Neural progenitor cell (in vitro differentiated cells): ENCODE results near the gene GPR26. TPM values are rescaled to one million over a fixed set of nuclear protein-coding genes. Genes with fewer than 3 reads are reported as not detected.

ENCODE experiments used
- DNase-seq: peaks from one replicate; pipeline ENCODE4 v3.0.0-alpha.2; 2016; ENCODE audit warnings: low spot score
- H2AFZ ChIP-seq: fragments of 200-600 bp; sonication (generic); replicated peaks from 2 replicates; pipeline ENCODE4 v1.6.1; 2016; ENCODE audit warnings: antibody characterized with exemption
- H3F3A ChIP-seq: fragments of 200-600 bp; sonication (generic); 2 replicates; pipeline ENCODE4 v1.6.1; 2016; ENCODE audit warnings: antibody characterized with exemption, low read depth
- H3K27ac ChIP-seq: fragments of 200-600 bp; sonication (generic); 2 replicates; pipeline ENCODE4 v1.5.1; 2016; ENCODE audit warnings: mild to moderate bottlenecking
- H3K27me3 ChIP-seq: fragments of 200-600 bp; sonication (generic); 2 replicates; pipeline ENCODE4 v1.6.1; 2016; ENCODE audit warnings: mild to moderate bottlenecking, moderate library complexity
- H3K36me3 ChIP-seq: fragments of 200-600 bp; sonication (generic); 2 replicates; pipeline ENCODE4 v1.5.1; 2016
- H3K4me1 ChIP-seq: fragments of 200-600 bp; sonication (generic); 2 replicates; pipeline ENCODE4 v1.6.1; 2016; ENCODE audit warnings: mixed run types
- H3K4me2 ChIP-seq: fragments of 200-600 bp; sonication (generic); 2 replicates; pipeline ENCODE4 v1.6.1; 2016
- H3K4me3 ChIP-seq: fragments of 200-600 bp; sonication (generic); 2 replicates; pipeline ENCODE4 v1.5.1; 2016
- H3K79me2 ChIP-seq: fragments of 200-600 bp; sonication (generic); 2 replicates; pipeline ENCODE4 v1.6.1; 2016; ENCODE audit warnings: low read depth
- H3K9ac ChIP-seq: fragments of 200-600 bp; sonication (generic); 2 replicates; pipeline ENCODE4 v1.6.1; 2016
- H3K9me3 ChIP-seq: fragments of 200-600 bp; sonication (generic); 2 replicates; pipeline ENCODE4 v1.5.1; 2016; ENCODE audit warnings: low read depth
- H4K20me1 ChIP-seq: fragments of 200-600 bp; sonication (generic); 2 replicates; pipeline ENCODE4 v1.6.1; 2016; ENCODE audit warnings: low read depth
- H3K27ac Mint-ChIP-seq: 3 replicates; pipeline ENCODE4 v1.8.0; 2021; ENCODE audit warnings: mixed read lengths
- H3K27me3 Mint-ChIP-seq: 2 replicates; pipeline ENCODE4 v1.8.0; 2022; ENCODE audit warnings: low read depth, mild to moderate bottlenecking, inconsistent platforms, moderate library complexity, mixed read lengths; ENCODE audit not compliant: insufficient read depth
- H3K36me3 Mint-ChIP-seq: 3 replicates; pipeline ENCODE4 v1.8.0; 2021; ENCODE audit warnings: mixed read lengths
- H3K4me1 Mint-ChIP-seq: 3 replicates; pipeline ENCODE4 v1.8.0; 2021; ENCODE audit warnings: mixed read lengths
- H3K4me3 Mint-ChIP-seq: 3 replicates; pipeline ENCODE4 v1.8.0; 2021; ENCODE audit warnings: mild to moderate bottlenecking, moderate library complexity, mixed read lengths
- H3K9me3 Mint-ChIP-seq: 3 replicates; pipeline ENCODE4 v1.8.0; 2020; ENCODE audit warnings: mixed read lengths
- CTCF ChIP-seq: fragments of 200-600 bp; sonication (generic); IDR thresholded peaks from 2 replicates; pipeline ENCODE4 v1.5.1; 2017; ENCODE audit warnings: antibody characterized with exemption, mild to moderate bottlenecking
- EZH2 ChIP-seq: fragments of 200-600 bp; sonication (generic); IDR thresholded peaks from 2 replicates; pipeline ENCODE4 v1.6.1; 2017; ENCODE audit warnings: antibody characterized with exemption, mild to moderate bottlenecking, moderate library complexity
- EZH2phosphoT487 ChIP-seq: fragments of 200-600 bp; sonication (generic); IDR thresholded peaks from 2 replicates; pipeline ENCODE4 v1.6.1; 2017; ENCODE audit warnings: antibody characterized with exemption
- total RNA-seq: library from RNA; depleted of rRNA; stranded (reverse); fragments of >200 nt; gene quantifications from 2 replicates; pipeline ENCODE4 v1.2.3, GENCODE V29; 2015; ENCODE audit warnings: low replicate concordance

Gene GPR26
- total RNA-seq, 1 donor from 2014 or later, result not detected

- DNase-seq, result no peak
- H3K79me2 ChIP-seq, result no peaks in the 10 kb centered on the region
- Mint-ChIP-seq H3K27me3 (peaks cover 8% of the 10 kb centered on the region), H3K4me1 (no peaks in the 10 kb centered on the region), H3K4me3 (no peak overlapping the region), H3K36me3 (no peaks in the 10 kb centered on the region), H3K27ac (no peak overlapping the region), H3K9me3 (no peaks in the 10 kb centered on the region)
- TF ChIP-seq EZH2, result no peak
- H3K9me3 ChIP-seq, result no peaks in the 10 kb centered on the region
- H3K27ac ChIP-seq, result no peak overlapping the region
- H3K4me3 ChIP-seq, result no peak overlapping the region
- no peak overlapping the region for H3K4me2 ChIP-seq
- no peaks in the 10 kb centered on the region for H3K36me3 ChIP-seq
- H3F3A ChIP-seq, result no peaks in the 10 kb centered on the region
- H3K4me1 ChIP-seq, result no peaks in the 10 kb centered on the region
- no peak overlapping the region for H2AFZ ChIP-seq
- peaks cover 9% of the 10 kb centered on the region for H3K27me3 ChIP-seq
- peaks cover 3% of the 10 kb centered on the region for H4K20me1 ChIP-seq
- H3K9ac ChIP-seq, result no peak overlapping the region
These were observed 45.5 kb upstream of the GPR26 start for GRCh38 chr10:123620621-123621020.

GRCh38 chr10:123621492-123621891 lies 44.7 kb upstream of the GPR26 start:
- Histone ChIP-seq H3K4me3 (no peak overlapping the region), H3K27me3 (peaks cover under 1% of the 10 kb centered on the region), H2AFZ (no peak overlapping the region), H3K9me3 (no peaks in the 10 kb centered on the region), H3K9ac (no peak overlapping the region), H4K20me1 (no peaks in the 10 kb centered on the region), H3K36me3 (no peaks in the 10 kb centered on the region), H3F3A (no peaks in the 10 kb centered on the region), H3K27ac (no peak overlapping the region), H3K4me1 (no peaks in the 10 kb centered on the region), H3K79me2 (no peaks in the 10 kb centered on the region), H3K4me2 (no peak overlapping the region)
- Mint-ChIP-seq H3K4me1 (no peaks in the 10 kb centered on the region), H3K36me3 (no peaks in the 10 kb centered on the region), H3K9me3 (no peaks in the 10 kb centered on the region), H3K4me3 (no peak overlapping the region), H3K27ac (no peak overlapping the region), H3K27me3 (peaks cover 8% of the 10 kb centered on the region)
- TF ChIP-seq EZH2phosphoT487, result no peak
- no peak for TF ChIP-seq CTCF
- TF ChIP-seq EZH2, result no peak
- no peak for DNase-seq

- Mint-ChIP-seq H3K4me3 (no peak overlapping the region), H3K27ac (no peak overlapping the region), H3K4me1 (no peaks in the 10 kb centered on the region), H3K36me3 (no peaks in the 10 kb centered on the region), H3K27me3 (peaks cover 8% of the 10 kb centered on the region), H3K9me3 (no peaks in the 10 kb centered on the region)
- Histone ChIP-seq H3K9me3 (no peaks in the 10 kb centered on the region), H3K27ac (no peak overlapping the region), H3K27me3 (no peaks in the 10 kb centered on the region), H2AFZ (no peak overlapping the region), H3K9ac (no peak overlapping the region), H3K4me2 (no peak overlapping the region), H3K79me2 (no peaks in the 10 kb centered on the region), H3F3A (no peaks in the 10 kb centered on the region), H3K36me3 (no peaks in the 10 kb centered on the region), H3K4me3 (no peak overlapping the region), H3K4me1 (no peaks in the 10 kb centered on the region), H4K20me1 (no peaks in the 10 kb centered on the region)
- no peak for DNase-seq
- no peak for TF ChIP-seq EZH2phosphoT487
- TF ChIP-seq CTCF, result no peak
- TF ChIP-seq EZH2, result no peak
These were observed 44.2 kb upstream of the GPR26 start for GRCh38 chr10:123621916-123622315.

GRCh38 chr10:123622381-123622780 lies 43.8 kb upstream of the GPR26 start:
- Histone ChIP-seq H3K79me2 (no peaks in the 10 kb centered on the region), H3K27ac (no peak overlapping the region), H3K4me2 (no peak overlapping the region), H3K4me1 (no peaks in the 10 kb centered on the region), H4K20me1 (no peaks in the 10 kb centered on the region), H3K9me3 (no peaks in the 10 kb centered on the region), H3F3A (no peaks in the 10 kb centered on the region), H3K36me3 (no peaks in the 10 kb centered on the region), H3K4me3 (no peak overlapping the region), H2AFZ (no peak overlapping the region), H3K27me3 (no peaks in the 10 kb centered on the region), H3K9ac (no peak overlapping the region)
- Mint-ChIP-seq H3K4me3 (no peak overlapping the region), H3K36me3 (no peaks in the 10 kb centered on the region), H3K27ac (no peak overlapping the region), H3K4me1 (no peaks in the 10 kb centered on the region), H3K9me3 (peaks cover 3% of the 10 kb centered on the region), H3K27me3 (peaks cover 8% of the 10 kb centered on the region)
- no peak for DNase-seq
- TF ChIP-seq EZH2phosphoT487 (no peak), EZH2 (no peak), CTCF (no peak)
